Mucosa of gallbladder (tissue), 1 donor: ENCODE results near the gene GNGT1. TPM values are rescaled to one million over a fixed set of nuclear protein-coding genes. Genes with fewer than 3 reads are reported as not detected.
"Not testable (repeated sequence)": the region's sequence is repeated elsewhere in the genome, so short reads cannot be mapped to it uniquely, and the experiment has no call there.

Experiments used
- DNase-seq: peaks from one replicate; pipeline ENCODE4 v3.0.0-alpha.2; 2020; ENCODE audit warnings: low spot score
- total RNA-seq: library from RNA; stranded (reverse); gene quantifications from one replicate; pipeline ENCODE4 v1.2.1, GENCODE V29; 2021
- donor health status: DM: no; HTN: no; CAD: no.

The GNGT1 gene
- total RNA-seq, 1 donor from 2014 or later, result not detected

DNA sequence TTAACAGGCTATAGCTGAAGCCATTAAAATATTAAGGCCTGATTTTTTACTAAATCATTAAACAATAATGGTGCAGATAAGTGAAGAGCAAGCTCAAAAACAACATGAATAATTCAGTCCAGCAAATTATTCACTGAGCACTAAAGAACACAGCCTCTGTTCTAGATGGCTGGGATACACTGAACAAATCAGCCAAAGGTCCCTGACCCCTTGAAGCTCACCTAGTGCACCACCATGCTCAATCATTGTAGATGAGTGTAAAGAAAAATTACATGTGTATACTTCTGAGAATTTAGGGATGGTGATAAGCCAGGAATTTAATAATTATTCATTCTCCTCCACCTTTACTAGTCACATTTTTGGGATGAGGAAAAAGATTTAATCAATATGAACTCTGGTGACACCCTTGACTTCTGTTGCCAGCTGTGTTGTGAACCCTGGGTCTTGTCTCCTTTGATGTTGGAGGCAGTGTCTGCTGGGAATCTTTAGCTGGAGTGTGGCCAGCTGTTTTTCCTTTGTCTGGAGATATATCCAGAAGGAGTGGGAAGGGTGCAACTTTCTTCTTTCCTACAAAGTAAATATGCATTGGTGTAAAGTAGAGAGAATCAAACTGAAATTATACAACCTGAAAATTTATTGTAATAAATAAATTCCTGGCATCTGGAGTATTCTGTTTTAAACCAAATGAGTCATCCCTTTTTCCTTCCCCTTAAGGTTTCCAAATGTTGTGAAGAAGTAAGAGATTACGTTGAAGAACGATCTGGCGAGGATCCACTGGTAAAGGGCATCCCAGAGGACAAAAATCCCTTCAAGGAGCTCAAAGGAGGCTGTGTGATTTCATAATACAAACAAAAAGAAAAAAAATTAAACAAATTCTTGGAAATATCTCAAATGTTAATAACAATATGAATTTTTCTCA, 4.0 kb downstream of the GNGT1 start:
- DNase-seq, result peak; percentile 40

DNA sequence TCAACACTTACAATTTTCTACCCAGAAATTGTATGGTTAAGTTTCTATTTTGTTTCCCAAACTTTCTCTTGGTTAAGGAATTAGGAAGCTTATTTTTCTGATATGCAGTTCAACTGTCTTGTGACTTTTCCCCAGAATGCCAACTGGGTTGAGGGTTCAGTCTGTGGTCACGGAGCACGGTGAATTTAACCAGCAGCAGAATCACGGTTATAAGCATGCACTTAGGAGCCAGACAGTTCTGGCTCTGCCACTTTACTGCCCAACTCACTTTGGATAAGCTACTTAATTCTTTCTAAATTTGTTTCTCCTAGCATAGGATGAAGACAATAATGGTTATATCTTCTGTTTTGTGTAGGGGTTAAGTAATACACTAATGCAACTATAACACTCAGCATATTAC, 4.9 kb downstream of the GNGT1 start:
- not testable (repeated sequence) for DNase-seq

DNA sequence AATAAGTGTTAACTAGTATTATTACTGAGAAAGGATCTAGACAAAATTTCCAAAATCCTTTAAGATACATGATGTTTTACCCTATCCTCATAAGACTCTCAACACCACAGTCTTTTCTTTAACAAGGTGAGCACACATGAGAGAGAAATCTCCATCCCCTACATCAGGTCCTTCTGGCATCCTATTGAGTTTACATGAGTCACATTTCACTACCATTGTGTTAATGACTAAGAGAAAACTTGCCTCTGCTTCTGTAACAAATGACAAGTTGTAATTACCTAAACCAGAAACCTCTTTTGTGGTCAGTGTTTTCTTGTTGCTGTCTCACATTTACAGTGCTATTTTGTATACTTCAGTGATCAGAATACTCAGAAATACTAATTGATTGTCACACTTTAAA, 5.3 kb downstream of the GNGT1 start:
- not testable (repeated sequence) for DNase-seq

DNA sequence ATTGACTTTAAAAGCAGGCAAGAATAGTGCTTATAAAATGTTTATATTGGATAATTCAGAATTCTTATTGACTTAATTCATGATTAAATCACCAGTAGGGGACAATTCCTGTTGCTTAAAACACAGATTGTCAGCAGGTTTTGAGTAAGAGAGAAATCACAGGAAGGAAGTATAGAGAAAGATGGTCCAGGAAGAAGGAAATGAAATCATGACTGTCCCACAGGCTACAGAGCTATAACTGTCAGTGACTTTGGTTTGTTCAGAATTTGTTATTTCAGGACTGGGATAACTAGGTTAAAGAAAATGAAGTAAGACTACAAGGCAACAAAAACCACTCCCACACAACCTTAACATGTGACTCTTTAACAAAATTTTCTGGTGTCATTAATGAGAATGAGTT, 6.8 kb downstream of the GNGT1 start:
- no peak for DNase-seq

DNA sequence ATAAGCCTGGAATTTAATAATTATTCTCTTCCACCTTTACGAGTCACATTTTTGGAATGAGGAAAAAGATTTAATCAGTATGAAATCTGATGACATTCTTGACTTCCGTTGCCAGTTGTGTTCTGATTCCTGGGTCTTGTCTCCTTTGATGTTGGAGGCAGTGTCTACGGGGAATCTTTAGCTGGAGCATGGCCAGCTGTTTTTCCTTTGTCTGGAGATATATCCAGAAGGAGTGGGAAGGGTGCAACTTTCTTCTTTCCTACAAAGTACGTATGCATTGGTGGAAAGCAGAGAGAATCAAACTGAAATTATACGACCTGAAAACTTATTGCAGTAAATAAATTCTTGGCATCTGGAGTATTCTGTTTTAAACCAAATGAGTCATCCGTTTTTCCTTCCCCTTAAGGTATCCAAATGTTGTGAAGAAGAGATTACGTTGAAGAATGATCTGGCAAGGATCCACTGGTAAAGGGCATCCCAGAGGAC, 8.3 kb downstream of the GNGT1 start:
- no peak for DNase-seq

DNA sequence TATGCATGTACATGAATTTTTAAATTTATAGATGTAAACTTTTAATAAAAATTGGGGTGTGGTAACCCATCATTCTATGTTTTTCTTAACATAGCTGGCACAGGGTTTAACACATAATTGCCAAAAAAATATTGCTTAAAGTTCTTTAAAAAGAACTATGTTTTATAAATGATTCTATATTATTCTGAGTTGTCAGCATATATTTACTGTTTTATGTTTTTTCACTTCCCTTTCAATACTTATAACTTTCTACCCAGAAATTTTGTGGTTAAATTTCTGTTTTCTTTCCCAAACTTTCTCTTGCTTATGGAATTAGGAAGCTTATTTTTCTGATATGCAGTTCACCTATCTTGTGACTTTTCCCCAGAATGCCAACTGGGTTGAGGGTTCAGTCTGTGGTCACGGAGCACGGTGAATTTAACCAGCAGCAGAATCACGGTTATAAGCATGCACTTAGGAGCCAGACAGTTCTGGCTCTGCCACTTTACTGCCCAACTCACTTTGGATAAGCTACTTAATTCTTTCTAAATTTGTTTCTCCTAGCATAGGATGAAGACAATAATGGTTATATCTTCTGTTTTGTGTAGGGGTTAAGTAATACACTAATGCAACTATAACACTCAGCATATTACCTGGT, 9.0 kb downstream of the GNGT1 start:
- DNase-seq, result not testable (repeated sequence)

DNA sequence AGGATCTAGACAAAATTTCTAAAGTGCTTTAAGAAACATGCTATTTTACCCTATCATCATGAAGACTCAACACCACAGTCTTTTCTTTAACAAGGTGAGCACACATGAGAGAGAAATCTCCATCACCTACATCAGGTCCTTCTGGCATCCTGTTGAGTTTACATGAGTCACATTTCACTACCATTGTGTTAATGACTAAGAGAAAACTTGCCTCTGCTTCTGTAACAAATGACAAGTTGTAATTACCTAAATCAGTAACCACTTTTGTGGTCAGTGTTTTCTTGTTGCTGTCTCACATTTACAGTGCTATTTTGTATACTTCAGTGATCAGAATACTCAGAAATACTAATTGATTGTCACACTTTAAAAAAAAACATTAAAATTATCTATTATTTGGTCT, 9.5 kb downstream of the GNGT1 start:
- not testable (repeated sequence) for DNase-seq

DNA sequence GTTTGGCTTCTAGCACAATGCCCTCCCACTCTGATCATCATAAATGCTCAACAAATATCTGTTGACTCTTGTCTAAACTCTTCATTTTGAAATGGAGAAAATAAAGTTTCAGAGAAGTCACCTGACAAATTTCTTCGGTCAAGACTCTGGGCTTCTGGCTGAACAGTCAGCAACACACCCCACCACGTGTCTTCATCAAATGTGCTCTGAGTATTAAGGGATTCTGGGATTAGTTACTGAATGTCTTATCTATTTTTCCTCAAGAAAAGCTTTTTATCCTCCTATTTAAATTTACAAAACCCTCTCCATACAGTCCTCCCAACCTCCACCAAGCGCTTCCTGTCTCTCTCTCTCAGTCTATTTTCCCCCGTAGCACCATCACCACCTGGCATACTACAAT, 9.9 kb downstream of the GNGT1 start:
- DNase-seq, result not testable (repeated sequence)

DNA sequence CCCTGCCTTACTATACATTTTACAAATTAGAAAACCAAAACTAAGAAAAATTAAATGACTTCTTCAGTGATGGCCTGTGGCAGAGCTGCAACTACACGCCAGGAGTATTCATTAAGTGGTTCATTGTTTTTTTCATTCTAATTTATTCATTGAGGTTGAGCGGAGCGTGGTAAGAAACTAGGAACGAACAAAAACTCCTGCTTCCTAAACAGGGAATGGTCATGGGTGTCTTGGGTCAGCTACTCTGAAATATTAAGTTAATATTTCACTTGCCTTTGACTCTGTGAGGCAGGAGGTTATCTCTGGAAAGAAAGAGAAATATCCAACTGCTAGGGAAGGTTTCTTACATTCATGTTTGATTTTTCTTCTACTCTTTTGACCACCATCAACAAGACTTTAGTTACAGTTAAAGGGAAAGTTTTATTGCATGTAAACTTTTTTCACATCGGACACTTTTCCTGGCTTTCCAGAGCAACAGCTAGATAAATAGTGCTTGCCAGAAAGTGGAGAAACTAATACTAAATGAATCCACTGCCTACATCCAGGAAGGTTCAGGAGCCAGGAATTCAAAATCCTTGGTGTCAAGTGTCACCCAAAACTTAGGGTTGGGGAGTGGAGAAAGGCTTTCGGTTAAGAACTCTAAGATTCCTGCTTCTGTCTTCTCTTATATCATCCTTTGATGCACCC, 14.3 kb downstream of the GNGT1 start:
- DNase-seq, result no peak

DNA sequence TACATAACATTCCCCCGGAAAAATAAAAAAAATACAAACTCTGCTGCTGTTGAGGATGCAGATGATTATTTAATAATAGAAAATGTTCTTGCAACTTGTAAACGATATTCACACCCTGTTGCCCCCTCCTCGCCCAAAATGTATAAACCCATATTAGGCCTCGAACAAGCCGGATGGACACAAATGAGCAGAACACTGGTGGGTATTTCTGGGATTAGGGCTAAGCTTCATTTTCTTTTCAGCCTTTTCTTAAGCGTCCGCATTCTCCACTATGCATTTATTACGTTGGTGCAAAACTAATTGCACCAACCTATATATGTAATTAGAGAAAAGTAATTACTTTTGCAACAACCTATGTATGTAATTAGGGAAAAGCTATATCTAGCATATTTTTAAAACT, 14.8 kb downstream of the GNGT1 start:
- no peak for DNase-seq

DNA sequence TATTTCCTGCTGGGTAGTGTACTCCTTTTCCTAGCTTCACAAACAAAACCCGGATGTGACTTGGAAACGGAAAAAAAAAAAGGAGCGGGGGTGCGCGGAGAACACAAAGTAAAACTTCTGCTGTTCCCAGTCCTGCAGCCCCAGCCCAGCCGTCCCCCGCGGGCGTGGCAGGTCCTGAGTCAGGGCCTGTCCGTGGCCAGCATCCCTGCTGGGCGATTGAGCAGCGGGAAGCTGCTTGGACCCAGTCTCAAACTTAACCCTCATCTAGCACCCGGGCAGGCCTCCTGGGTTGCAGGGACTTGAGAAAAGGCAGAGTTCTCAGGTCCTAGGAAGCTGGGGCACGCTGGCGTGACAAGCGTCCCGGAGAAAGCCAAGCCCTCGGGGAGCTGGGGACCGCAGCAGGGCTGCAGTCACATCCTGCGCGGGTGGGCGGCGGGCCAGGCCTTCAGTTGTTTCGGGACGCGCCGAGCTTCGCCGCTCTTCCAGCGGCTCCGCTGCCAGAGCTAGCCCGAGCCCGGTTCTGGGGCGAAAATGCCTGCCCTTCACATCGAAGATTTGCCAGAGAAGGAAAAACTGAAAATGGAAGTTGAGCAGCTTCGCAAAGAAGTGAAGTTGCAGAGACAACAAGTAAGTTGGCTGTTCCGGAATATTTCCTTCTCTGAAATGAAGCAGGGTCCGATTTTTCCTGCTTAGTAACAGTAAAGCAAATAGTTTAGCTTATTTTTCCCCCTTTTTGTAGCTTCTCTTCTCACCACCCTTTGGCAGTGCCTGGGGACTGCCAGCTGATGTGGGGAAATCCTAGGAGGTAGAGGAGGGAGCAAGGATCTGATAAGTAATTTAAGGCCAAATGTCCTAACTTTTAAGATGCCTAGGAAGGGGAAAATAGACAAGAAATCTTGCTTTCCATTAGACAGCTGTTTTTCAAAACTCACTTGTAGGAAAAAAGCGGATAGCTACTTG, 15.5 kb downstream of the GNGT1 start, which contains the start of gene GNG11:
GNG11 (plus strand) TSS at position 129 of the 960 bp plus-strand sequence; CDS start at position 532, 403 bp downstream.
- DNase-seq, result peak; percentile 55

DNA sequence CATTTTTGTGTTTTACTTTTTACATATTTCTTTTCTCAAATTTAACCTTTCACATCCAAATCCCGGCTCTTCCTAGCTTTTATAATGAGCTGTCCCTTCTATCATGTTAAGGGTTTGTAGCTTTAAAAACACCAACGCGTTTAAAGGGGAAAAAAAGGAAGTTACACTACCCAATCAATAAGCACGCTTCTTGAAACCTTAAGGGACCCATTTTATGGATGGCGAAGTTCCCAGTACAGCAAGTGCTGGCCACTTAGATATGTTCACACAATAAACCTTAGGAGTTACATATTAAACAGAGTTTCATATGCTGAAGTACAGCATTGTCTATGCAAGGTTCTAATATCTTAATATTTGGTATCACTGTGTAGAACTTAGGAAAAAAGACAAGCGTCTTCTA, 16.9 kb downstream of the GNGT1 start:
- DNase-seq, result no peak

DNA sequence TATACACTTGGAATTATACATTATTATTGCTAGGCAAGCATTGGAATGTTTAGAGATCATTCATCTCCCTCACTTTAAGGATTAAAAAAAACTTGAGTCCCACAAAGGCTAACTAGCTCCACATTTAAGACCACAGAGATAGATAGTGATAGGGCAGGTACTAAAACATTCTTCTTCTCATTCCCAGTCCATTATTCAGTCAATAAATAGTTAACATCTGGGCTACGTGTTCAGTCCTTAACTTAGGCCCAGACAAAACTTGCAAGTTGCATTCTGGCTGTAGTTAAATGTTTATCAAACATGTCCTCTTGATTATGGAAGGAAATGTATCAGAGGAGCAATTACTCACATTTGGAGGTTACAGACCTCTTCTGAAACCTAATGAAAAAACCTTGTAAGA, 17.6 kb downstream of the GNGT1 start:
- no peak for DNase-seq

DNA sequence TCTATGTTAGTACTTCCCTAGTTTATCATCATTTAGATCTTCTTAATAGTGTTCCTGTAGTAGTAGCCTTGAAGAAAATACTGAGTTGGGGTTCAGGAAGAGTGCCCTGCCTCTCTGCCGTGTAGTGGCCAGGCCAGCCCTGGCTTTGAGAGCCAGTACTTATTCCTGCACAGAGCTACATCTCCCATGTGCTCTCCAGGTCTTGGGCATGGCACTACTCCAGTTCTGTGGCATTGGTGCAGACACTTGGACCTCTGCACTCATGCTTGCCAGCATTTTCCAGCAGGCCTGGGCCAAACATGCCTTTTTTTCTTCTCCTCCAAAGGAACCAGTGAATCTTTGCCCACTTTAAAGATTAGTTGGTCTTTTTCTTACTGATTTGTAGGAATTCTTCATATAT, 20.4 kb downstream of the GNGT1 start:
- DNase-seq, result no peak

DNA sequence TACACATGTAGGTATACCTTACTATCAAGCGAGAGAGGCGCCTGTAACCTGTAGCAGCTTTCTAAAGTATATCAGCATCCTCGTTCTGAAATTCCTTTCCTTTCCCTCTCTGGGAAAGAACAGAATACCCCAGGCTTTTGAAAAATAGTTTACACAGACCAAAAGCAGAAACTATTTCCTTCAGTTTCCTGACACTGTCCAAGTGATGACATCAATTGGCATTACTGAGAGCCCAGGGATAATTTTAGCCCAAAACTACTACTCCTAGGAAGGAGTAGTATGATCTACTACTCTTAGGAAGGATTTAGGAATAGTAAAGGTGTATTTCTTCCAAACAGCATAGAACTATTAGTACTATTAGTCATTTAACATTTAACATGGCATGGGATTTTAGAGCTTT, 21.2 kb downstream of the GNGT1 start:
- DNase-seq, result no peak

DNA sequence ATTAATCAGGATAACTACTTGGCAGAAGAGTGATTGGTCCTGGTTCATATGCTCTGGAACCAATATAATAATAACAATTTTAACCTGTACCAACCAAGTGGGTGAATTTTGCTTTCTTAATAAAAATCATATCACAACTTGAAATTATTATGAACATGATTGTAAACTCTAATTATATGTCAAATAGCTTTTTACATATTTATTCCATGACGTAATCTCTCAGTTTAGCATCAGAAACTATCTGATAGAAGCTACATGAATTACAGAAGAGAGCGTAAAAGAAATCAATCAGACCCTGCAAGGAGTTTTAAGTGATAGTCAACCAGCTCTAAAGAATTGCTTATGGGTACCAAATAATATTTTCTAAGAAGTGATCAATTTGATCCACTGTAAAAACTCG, 25.3 kb downstream of the GNGT1 start:
- DNase-seq, result no peak

DNA sequence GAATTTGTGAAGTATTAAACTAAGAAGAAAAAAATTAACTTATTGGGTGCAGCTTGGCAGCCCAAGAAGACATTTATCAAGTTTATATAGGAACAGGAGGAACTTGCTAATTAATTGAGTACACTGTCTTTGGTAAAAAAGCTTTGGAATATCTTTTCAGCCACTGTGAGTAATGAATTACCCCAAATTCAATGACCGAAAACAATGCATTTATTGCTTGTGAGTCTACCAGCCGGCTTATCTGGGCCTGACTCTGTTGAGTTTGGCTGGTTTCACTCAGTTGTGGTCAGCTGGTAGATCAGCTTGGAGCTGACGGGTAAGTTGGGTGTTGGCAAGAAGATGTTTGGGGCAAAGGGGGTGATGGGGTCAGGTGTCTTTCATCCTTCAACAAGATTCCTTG, 26.8 kb downstream of the GNGT1 start:
- DNase-seq, result no peak

DNA sequence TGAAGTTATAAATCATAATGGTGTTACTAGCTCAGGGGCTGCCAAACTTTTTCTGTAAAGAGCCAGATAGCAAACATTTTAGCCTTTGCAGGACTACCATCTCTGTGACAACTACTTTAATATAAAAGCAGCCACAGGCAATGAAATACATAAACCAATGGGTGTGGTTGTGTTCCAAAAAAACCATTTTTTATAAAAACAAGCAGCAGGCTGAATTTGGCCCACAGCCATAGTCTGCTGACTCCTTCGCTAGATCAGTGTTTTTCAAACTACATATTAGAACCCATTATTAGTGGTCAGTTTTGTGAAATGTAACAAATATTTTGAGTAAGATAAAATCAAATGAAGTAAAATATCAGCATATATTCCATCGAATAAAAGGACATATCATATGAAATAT, 28.7 kb downstream of the GNGT1 start:
- DNase-seq, result no peak

DNA sequence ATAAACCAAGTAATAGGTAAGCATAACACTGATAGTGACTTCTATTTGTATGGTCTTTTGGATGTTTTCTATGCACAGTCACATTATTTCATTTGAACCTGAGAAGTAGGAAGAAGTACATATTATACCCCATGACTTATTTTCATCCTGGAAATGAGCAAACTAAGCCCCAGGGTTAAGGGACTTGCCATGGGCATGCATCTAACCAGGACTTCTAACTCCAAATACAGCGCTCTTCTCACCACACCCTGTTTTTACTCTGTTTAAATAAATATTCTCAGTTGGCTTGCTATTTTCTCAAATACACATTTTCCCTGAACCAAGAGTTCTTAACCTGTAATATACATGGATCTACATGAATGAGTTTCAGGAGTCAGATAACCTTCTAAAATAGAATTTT, 31.5 kb downstream of the GNGT1 start:
- no peak for DNase-seq

DNA sequence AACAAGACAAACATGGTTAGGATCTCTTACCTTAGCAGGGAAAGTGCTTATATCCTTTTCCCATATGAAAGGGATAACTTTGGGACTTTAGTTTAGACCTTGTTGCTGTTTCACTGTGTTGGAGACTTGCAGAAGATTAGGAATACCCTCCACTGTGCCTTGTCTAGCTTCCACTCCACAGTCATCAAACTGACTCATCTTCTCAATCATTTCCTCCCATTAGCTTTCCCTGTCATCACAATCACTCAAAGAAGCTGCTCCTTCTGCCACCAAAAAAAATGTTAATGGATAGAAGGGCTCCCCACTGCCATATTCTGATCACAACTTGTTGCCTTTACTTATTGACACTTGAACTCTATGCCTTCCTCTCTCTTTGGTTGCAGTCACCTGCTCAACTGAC, 31.9 kb downstream of the GNGT1 start:
- no peak for DNase-seq

DNA sequence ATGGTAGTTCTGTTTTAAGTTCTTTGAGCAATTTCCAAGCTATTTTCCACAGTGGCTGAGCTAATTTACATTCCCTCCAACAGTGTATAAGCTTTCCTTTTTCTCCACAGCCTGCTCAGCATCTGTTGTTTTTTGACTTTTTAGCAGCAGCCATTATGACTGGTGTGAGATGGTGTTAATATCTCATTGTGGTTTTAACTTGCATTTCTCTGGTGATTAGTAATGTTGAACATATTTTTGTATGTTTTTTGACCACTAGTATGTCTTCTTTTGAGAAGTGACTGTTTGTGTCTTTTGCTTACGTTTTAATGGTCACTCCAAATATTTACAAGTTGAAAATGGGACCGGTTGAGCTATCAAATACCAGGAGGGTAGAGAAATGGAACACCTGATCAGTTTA, 35.6 kb downstream of the GNGT1 start:
- no peak for DNase-seq
